ENCODE results near the gene PPP1R14D.
A peak's percentile ranks its signal among the peaks of the same experiment; 100 is the strongest.

- TF ChIP-seq CTCF (IDR thresholded peaks at IDR 0.05) (no peak), POLR2A (IDR thresholded peaks at IDR 0.05) (peak; percentile 68 to 78 (median 76))
These were observed 15.6 kb upstream of the PPP1R14D start, which contains the start of gene SPINT1 for GRCh38 chr15:40843885-40844695.
